SK-N-SH treated with all-trans-retinoic acid at 6 μM for 48 hours (cell line): ENCODE data around the gene GPM6B.

Experiments used
- ARNTL ChIP-seq: fragments of 450-650 bp; formaldehyde crosslinking; IDR thresholded peaks from 2 replicates; pipeline ENCODE4 v1.5.0; 2020; ENCODE audit warnings: low read depth, mild to moderate bottlenecking, moderate library complexity, borderline replicate concordance
- BACH2 ChIP-seq: fragments of 250-450 bp; sonication (Bioruptor Pico); IDR thresholded peaks from 2 replicates; pipeline ENCODE4 v1.9.0; 2021; ENCODE audit warnings: mild to moderate bottlenecking, borderline replicate concordance
- ESRRG ChIP-seq: fragments of 250-450 bp; sonication (Bioruptor Pico); IDR thresholded peaks from 2 replicates; pipeline ENCODE4 v1.6.1; 2021; ENCODE audit warnings: mild to moderate bottlenecking
- GLIS3 ChIP-seq: fragments of 250-450 bp; sonication (Bioruptor Pico); IDR thresholded peaks from 2 replicates; pipeline ENCODE4 v1.5.0; 2020; ENCODE audit warnings: mild to moderate bottlenecking, moderate library complexity
- ISL1 ChIP-seq: fragments of 250-450 bp; sonication (Bioruptor Pico); IDR thresholded peaks from 2 replicates; pipeline ENCODE4 v2.1.2; 2022; ENCODE audit warnings: mild to moderate bottlenecking, moderate library complexity
- OSR1 ChIP-seq: fragments of 250-450 bp; sonication (Bioruptor Pico); IDR thresholded peaks from 2 replicates; pipeline ENCODE4 v1.8.0; 2022; ENCODE audit warnings: moderate library complexity, mild to moderate bottlenecking, inconsistent platforms
- PATZ1 ChIP-seq: fragments of 250-450 bp; sonication (Bioruptor Pico); IDR thresholded peaks from 2 replicates; pipeline ENCODE4 v1.8.0; 2020; ENCODE audit warnings: mild to moderate bottlenecking, moderate library complexity, borderline replicate concordance
- SNAI2 ChIP-seq: fragments of 250-450 bp; sonication (Bioruptor Pico); IDR thresholded peaks from 2 replicates; pipeline ENCODE4 v1.5.0; 2020; ENCODE audit warnings: mild to moderate bottlenecking, moderate library complexity
- ZFP3 ChIP-seq: fragments of 250-450 bp; sonication (Bioruptor Pico); IDR thresholded peaks from 2 replicates; pipeline ENCODE4 v1.5.0; 2020; ENCODE audit warnings: mild to moderate bottlenecking, moderate library complexity
- ZFP30 ChIP-seq: fragments of 450-650 bp; formaldehyde crosslinking; IDR thresholded peaks from 2 replicates; pipeline ENCODE4 v1.5.0; 2022; ENCODE audit warnings: mild to moderate bottlenecking, moderate library complexity
- ZNF70 ChIP-seq: fragments of 450-650 bp; formaldehyde crosslinking; IDR thresholded peaks from 2 replicates; pipeline ENCODE4 v1.5.0; 2020; ENCODE audit warnings: mild to moderate bottlenecking, moderate library complexity
- ZNF8 ChIP-seq: fragments of 450-650 bp; formaldehyde crosslinking; IDR thresholded peaks from 2 replicates; pipeline ENCODE4 v1.5.0; 2020; ENCODE audit warnings: mild to moderate bottlenecking, moderate library complexity
- TF ChIP-seq, protein P1 (sequence below): fragments of 250-450 bp; sonication (Bioruptor Pico); IDR thresholded peaks from 2 replicates; pipeline ENCODE4 v1.5.1; 2020; ENCODE audit warnings: low read depth, mild to moderate bottlenecking, moderate library complexity
- TF ChIP-seq, protein P2 (sequence below): fragments of 250-450 bp; sonication (Bioruptor Pico); IDR thresholded peaks from 2 replicates; pipeline ENCODE4 v1.5.1; 2021; ENCODE audit warnings: mild to moderate bottlenecking, moderate library complexity

DNA sequence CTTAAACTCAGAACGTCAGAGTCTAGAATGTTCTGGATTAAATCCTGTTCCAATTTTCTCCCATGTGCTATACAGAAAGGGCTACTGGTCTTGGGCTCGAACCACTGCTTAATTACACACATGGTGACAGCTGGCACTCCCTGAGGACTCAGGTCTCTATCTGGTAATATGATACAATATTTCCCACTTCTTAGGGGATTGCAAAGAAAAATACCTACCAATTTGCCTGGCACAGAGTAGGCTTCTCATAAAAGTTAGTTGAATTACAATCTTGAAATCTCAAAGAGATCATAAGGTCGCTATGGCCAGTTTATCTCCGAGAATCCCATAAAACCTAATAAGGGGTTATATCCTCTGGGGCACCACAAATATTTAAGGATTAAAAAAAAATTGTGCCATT is 8.6 kb downstream of the GPM6B start:
- TF ChIP-seq GLIS3 = no peak
- TF ChIP-seq ZFP30 (CRISPR knock-in tag) = no peak
- TF ChIP-seq, protein P1, sequence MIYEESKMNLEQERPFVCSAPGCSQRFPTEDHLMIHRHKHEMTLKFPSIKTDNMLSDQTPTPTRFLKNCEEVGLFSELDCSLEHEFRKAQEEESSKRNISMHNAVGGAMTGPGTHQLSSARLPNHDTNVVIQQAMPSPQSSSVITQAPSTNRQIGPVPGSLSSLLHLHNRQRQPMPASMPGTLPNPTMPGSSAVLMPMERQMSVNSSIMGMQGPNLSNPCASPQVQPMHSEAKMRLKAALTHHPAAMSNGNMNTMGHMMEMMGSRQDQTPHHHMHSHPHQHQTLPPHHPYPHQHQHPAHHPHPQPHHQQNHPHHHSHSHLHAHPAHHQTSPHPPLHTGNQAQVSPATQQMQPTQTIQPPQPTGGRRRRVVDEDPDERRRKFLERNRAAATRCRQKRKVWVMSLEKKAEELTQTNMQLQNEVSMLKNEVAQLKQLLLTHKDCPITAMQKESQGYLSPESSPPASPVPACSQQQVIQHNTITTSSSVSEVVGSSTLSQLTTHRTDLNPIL = no peak
- TF ChIP-seq BACH2 (CRISPR knock-in tag) = no peak
- TF ChIP-seq, protein P2, sequence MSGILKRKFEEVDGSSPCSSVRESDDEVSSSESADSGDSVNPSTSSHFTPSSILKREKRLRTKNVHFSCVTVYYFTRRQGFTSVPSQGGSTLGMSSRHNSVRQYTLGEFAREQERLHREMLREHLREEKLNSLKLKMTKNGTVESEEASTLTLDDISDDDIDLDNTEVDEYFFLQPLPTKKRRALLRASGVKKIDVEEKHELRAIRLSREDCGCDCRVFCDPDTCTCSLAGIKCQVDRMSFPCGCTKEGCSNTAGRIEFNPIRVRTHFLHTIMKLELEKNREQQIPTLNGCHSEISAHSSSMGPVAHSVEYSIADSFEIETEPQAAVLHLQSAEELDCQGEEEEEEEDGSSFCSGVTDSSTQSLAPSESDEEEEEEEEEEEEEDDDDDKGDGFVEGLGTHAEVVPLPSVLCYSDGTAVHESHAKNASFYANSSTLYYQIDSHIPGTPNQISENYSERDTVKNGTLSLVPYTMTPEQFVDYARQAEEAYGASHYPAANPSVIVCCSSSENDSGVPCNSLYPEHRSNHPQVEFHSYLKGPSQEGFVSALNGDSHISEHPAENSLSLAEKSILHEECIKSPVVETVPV (CRISPR knock-in tag) = no peak
- TF ChIP-seq ESRRG (CRISPR knock-in tag) = no peak
- no peak for TF ChIP-seq ZNF70 (CRISPR knock-in tag)
- TF ChIP-seq OSR1 (CRISPR knock-in tag) = no peak
- no peak for TF ChIP-seq PATZ1 (CRISPR knock-in tag)
- no peak for TF ChIP-seq SNAI2 (CRISPR knock-in tag)
- no peak for TF ChIP-seq ZFP3 (CRISPR knock-in tag)
- no peak for TF ChIP-seq ZNF8 (CRISPR knock-in tag)
- TF ChIP-seq ISL1 = no peak
- TF ChIP-seq ARNTL (CRISPR knock-in tag) = no peak
